B cell (primary cell): ENCODE measurements around the gene SLCO4C1. TPM values are rescaled to one million over a fixed set of nuclear protein-coding genes. Genes with fewer than 3 reads are reported as not detected.

ENCODE experiments used
- ATAC-seq: fragments of 200-7000 bp; cut with Tn5 transposase; one replicate; pipeline ENCODE4 v1.10.0; 2021; ENCODE audit warnings: low read depth, mild to moderate bottlenecking, moderate number of reproducible peaks, moderate library complexity
- CTCF ChIA-PET: fragments of 350-600 bp; sonication (Branson Sonifier 250); formaldehyde crosslinking; loops from one replicate; lab custom pipeline; 2021; ENCODE audit warnings: antibody characterized with exemption, inconsistent platforms; lab: Charles Lee
- POLR2A ChIA-PET: fragments of 350-600 bp; sonication (Branson Sonifier 250); formaldehyde crosslinking; loops from one replicate; lab custom pipeline; 2021; ENCODE audit warnings: antibody characterized with exemption; lab: Charles Lee
- DNase-seq: peaks from one replicate; pipeline ENCODE4 v3.0.0; 2013
- H2AFZ ChIP-seq: 2 replicates; pipeline ENCODE4 v1.6.1; 2012; ENCODE audit warnings: mild to moderate bottlenecking, low read depth, low read length; ENCODE audit not compliant: insufficient read depth, poor library complexity, severe bottlenecking
- H3K27ac ChIP-seq, 2 donors: 1 replicate in 1 of 2; 2 replicates in 1 of 2; pipeline ENCODE4 v1.5.1; 2012 to 2013; ENCODE audit warnings: low read length in 2 of 2, mild to moderate bottlenecking in 2 of 2, moderate library complexity in 1 of 2
- H3K27me3 ChIP-seq, 4 experiments: fragments of 200-600 bp in 1 of 4; sonication (generic) in 1 of 4; replicated peaks in 1 of 4; 1 replicate in 2 of 4; 2 replicates in 2 of 4; pipeline versions ENCODE4 v1.6.1 to v1.7.0; 2013 to 2016; ENCODE audit warnings: low read length in 3 of 4, mild to moderate bottlenecking in 2 of 4, mixed read lengths in 1 of 4, moderate library complexity in 1 of 4; ENCODE audit not compliant: insufficient read depth in 4 of 4, control insufficient read depth in 3 of 4; ENCODE audit errors: control extremely low read depth in 1 of 4
- H3K36me3 ChIP-seq, 2 experiments: replicated peaks in 1 of 2; 1 replicate in 1 of 2; 2 replicates in 1 of 2; pipeline versions ENCODE4 v1.6.1 to v1.7.1; 2013; ENCODE audit warnings: low read length in 1 of 2; ENCODE audit not compliant: insufficient read depth in 2 of 2, control insufficient read depth in 1 of 2; ENCODE audit errors: control extremely low read depth in 1 of 2, extremely low read depth in 1 of 2
- H3K4me1 ChIP-seq, 2 donors: fragments of 200-600 bp in 1 of 2; sonication (generic) in 1 of 2; 1 replicate in 1 of 2; 2 replicates in 1 of 2; pipeline versions ENCODE4 v1.5.1 to v1.6.1; 2013 to 2017; ENCODE audit warnings: low read length in 2 of 2; ENCODE audit not compliant: control insufficient read depth in 2 of 2, insufficient read depth in 2 of 2
- H3K4me2 ChIP-seq: replicated peaks from 2 replicates; pipeline ENCODE3; 2012; ENCODE audit warnings: mild to moderate bottlenecking, low read depth, low read length; ENCODE audit not compliant: poor library complexity, severe bottlenecking
- H3K4me3 ChIP-seq, 5 experiments: fragments of 200-600 bp in 1 of 5; sonication (generic) in 1 of 5; 1 replicate in 3 of 5; 2 replicates in 2 of 5; pipeline versions ENCODE4 v1.5.1 to v1.7.0; 2011 to 2016; ENCODE audit warnings: low read length in 4 of 5, mild to moderate bottlenecking in 4 of 5, low read depth in 2 of 5, control low read depth in 1 of 5, moderate library complexity in 1 of 5; ENCODE audit not compliant: insufficient read depth in 1 of 5; ENCODE audit errors: control extremely low read depth in 1 of 5, extremely low read depth in 1 of 5
- H3K79me2 ChIP-seq: fragments of 200-600 bp; sonication (generic); one replicate; pipeline ENCODE4 v1.6.0; 2016; ENCODE audit warnings: low read length; ENCODE audit not compliant: control insufficient read depth, insufficient read depth
- H3K9ac ChIP-seq: fragments of 200-600 bp; sonication (generic); 2 replicates; pipeline ENCODE4 v1.6.1; 2017; ENCODE audit warnings: mild to moderate bottlenecking, low read length, moderate library complexity
- H3K9me3 ChIP-seq, 3 donors: one replicate each; pipeline versions ENCODE4 v1.6.1 to v1.7.1; 2013; ENCODE audit warnings: low read length in 2 of 3; ENCODE audit not compliant: control insufficient read depth in 2 of 3, insufficient read depth in 1 of 3; ENCODE audit errors: control extremely low read depth in 1 of 3
- H4K20me1 ChIP-seq: 2 replicates; pipeline ENCODE4 v1.6.0; 2012; ENCODE audit warnings: mild to moderate bottlenecking, low read length; ENCODE audit not compliant: insufficient read depth, control insufficient read depth, poor library complexity, severe bottlenecking
- H3K27ac Mint-ChIP-seq: one replicate; pipeline ENCODE4 v1.8.0; 2021; ENCODE audit warnings: mixed read lengths
- H3K27me3 Mint-ChIP-seq: one replicate; pipeline ENCODE4 v1.8.0; 2021; ENCODE audit warnings: mixed read lengths
- H3K4me1 Mint-ChIP-seq: one replicate; pipeline ENCODE4 v1.8.0; 2021; ENCODE audit warnings: mixed read lengths
- H3K4me3 Mint-ChIP-seq: one replicate; pipeline ENCODE4 v1.8.0; 2021; ENCODE audit warnings: mixed read lengths
- H3K9me3 Mint-ChIP-seq: one replicate; pipeline ENCODE4 v1.8.0; 2022; ENCODE audit warnings: mixed read lengths; ENCODE audit not compliant: insufficient read depth
- CTCF ChIP-seq: fragments of 200-600 bp; IDR thresholded peaks from one replicate; pipeline ENCODE4 v1.8.0; 2022; ENCODE audit warnings: antibody characterized with exemption, mild to moderate bottlenecking
- EZH2 ChIP-seq: IDR thresholded peaks from 2 replicates; pipeline ENCODE4 v1.6.1; 2012; ENCODE audit warnings: borderline replicate concordance, low read depth, mild to moderate bottlenecking, moderate library complexity, low read length; ENCODE audit not compliant: insufficient read depth, poor library complexity, severe bottlenecking
- WGBS: methylation state at CpG from one replicate; pipeline ENCODE4 v1.1.5; 2013; ENCODE audit warnings: missing lambda C conversion rate; ENCODE audit not compliant: insufficient coverage; 5-methylcytosine and 5-hydroxymethylcytosine counted together
- intact Hi-C: fragments of 100-400 bp; cut with micrococcal nuclease; formaldehyde crosslinking; loops from one replicate; pipeline ENCODE4 v1.10.0; 2022
- polyA plus RNA-seq: library from polyadenylated mRNA; depleted of rRNA; stranded (reverse); fragments of >200 nt; gene quantifications from 2 replicates; pipeline ENCODE4 v1.2.3, GENCODE V29; 2012
- total RNA-seq, 2 donors: library from RNA; stranded (reverse); fragments of 120-200 nt in 1 of 2; gene quantifications; 1 replicate in 1 of 2; 2 replicates in 1 of 2; pipeline versions ENCODE4 v1.2.3 to v1.2.4, GENCODE V29; 2013 to 2022

SLCO4C1 gene
- total and polyA plus RNA-seq, 2 donors (not counting 1 experiment from before 2014, with no cell fraction given): 0.36 to 0.42 TPM

GRCh38 chr5:102277144-102277543 is 18.9 kb downstream of the SLCO4C1 start:
- Mint-ChIP-seq H3K9me3 (no peaks in the 10 kb centered on the region), H3K4me3 (no peak overlapping the region), H3K27ac (no peak overlapping the region), H3K27me3 (no peaks in the 10 kb centered on the region), H3K4me1 (peaks cover 2% of the 10 kb centered on the region)
- no peaks in the 10 kb centered on the region for H4K20me1 ChIP-seq
- WGBS: no CpG with 5 or more reads among the region's 2 CpGs
- no peak overlapping the region for H2AFZ ChIP-seq
- H3K9me3 ChIP-seq: no peaks in the 10 kb centered on the region
- intact Hi-C loops: no loop called here
- H3K27ac ChIP-seq: no peak overlapping the region
- H3K36me3 ChIP-seq: no peaks in the 10 kb centered on the region
- ChIA-PET POLR2A (no interaction called here), CTCF (no interaction called here)
- no peaks in the 10 kb centered on the region for H3K79me2 ChIP-seq
- H3K27me3 ChIP-seq: no peaks in the 10 kb centered on the region
- TF ChIP-seq CTCF (no peak), EZH2 (no peak)
- no peak overlapping the region for H3K4me2 ChIP-seq
- H3K9ac ChIP-seq: no peak overlapping the region
- H3K4me1 ChIP-seq: no peaks in the 10 kb centered on the region
- DNase-seq: no peak
- no peak for ATAC-seq
- H3K4me3 ChIP-seq: no peak overlapping the region

DNA sequence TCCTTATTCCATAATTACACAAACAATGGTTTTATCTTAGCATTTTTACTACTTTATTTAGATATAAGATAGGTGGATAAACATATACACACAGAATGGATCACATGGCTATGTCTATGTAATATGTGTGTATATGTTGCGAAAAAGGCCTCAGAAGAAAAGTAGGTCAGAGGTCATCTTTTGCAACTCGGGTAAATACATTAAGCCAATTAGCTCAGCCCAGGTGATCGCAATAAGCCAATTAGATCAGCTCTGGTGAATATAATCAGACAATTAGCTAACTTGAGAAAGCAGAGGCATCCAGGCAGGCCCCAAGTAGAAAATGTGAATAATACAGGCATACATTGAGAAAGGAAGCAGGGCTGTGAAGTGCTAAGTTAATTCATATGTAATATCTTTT is 24.3 kb downstream of the SLCO4C1 start:
- peaks cover 0 to 3% (median 0%) of the 10 kb centered on the region in 3 donors for H3K9me3 ChIP-seq
- ATAC-seq (no peak), DNase-seq (no peak)
- ChIA-PET CTCF (no interaction called here), POLR2A (no interaction called here)
- Mint-ChIP-seq H3K9me3 (peaks cover 8% of the 10 kb centered on the region), H3K4me1 (no peaks in the 10 kb centered on the region), H3K27ac (no peak overlapping the region), H3K27me3 (no peaks in the 10 kb centered on the region), H3K4me3 (no peak overlapping the region)
- 100% methylated on average over 1 of the region's 3 CpGs for WGBS
- no peak overlapping the region for H3K9ac ChIP-seq
- H3K4me1 ChIP-seq: no peaks in the 10 kb centered on the region
- H3K4me3 ChIP-seq: no peak overlapping the region
- H3K36me3 ChIP-seq: no peaks in the 10 kb centered on the region
- TF ChIP-seq EZH2 (no peak), CTCF (no peak)
- H3K79me2 ChIP-seq: no peaks in the 10 kb centered on the region
- no peaks in the 10 kb centered on the region for H4K20me1 ChIP-seq
- no peak overlapping the region for H3K4me2 ChIP-seq
- intact Hi-C loops: no loop called here
- H2AFZ ChIP-seq: no peak overlapping the region
- H3K27me3 ChIP-seq: no peaks in the 10 kb centered on the region
- no peak overlapping the region for H3K27ac ChIP-seq
